Activated naive CD4-positive, alpha-beta T cell treated with anti-CD3 and anti-CD28 coated beads, Interleukin-2, amount 50 U/mL, for 72 hours (primary cell): ENCODE measurements around the gene C10orf67. TPM values are rescaled to one million over a fixed set of nuclear protein-coding genes. Genes with fewer than 3 reads are reported as not detected.

Source experiments
- ATAC-seq, 2 donors: fragments of 150-1000 bp; cut with Tn5 transposase; 2 replicates each; pipeline ENCODE4 v1.10.0; 2021; ENCODE audit warnings: mild to moderate bottlenecking in 2 of 2, moderate library complexity in 2 of 2
- DNase-seq, 2 donors: peaks; one replicate each; pipeline ENCODE4 v3.0.0; 2021 to 2022; ENCODE audit warnings: low spot score in 2 of 2
- H3K27ac Mint-ChIP-seq, 2 donors: one replicate each; pipeline ENCODE4 v1.8.0; 2022; ENCODE audit warnings: mild to moderate bottlenecking in 2 of 2, mixed read lengths in 2 of 2
- H3K36me3 Mint-ChIP-seq, 2 donors: one replicate each; pipeline ENCODE4 v1.8.0; 2022; ENCODE audit warnings: mixed read lengths in 2 of 2
- H3K9me3 Mint-ChIP-seq, 2 donors: one replicate each; pipeline ENCODE4 v1.8.0; 2022; ENCODE audit warnings: mixed read lengths in 2 of 2
- total RNA-seq, 2 donors: library from RNA; stranded (reverse); gene quantifications; one replicate each; pipeline ENCODE4 v1.2.3, GENCODE V29; 2022

The C10orf67 gene
- total RNA-seq, 2 donors from 2014 or later = 0.23 to 1.5 TPM

DNA sequence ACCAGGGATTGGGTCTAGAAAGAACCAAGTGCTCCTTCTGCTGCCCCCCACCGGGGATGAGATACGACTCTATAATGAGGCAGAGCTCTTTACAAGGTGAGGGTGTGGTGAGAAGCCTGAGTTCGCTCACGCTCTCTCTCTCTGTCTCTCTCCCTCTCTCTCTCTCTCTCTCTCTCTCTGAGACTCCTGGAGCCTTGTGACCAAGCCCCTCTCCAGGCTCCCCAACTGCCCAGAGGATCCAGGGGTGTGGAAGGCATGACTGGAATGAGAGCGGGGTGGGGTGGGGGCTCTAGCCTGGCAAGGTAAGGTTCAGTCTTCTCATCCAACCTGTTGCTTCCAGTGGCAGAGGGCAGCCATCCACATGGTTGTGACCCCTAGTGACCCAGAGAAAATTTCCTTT is 155.6 kb downstream of the C10orf67 start:
- H3K27ac Mint-ChIP-seq = no peak overlapping the region
- no peaks in the 10 kb centered on the region for H3K36me3 Mint-ChIP-seq
- H3K9me3 Mint-ChIP-seq = no peaks in the 10 kb centered on the region
- ATAC-seq (no peak), DNase-seq (no peak)

DNA sequence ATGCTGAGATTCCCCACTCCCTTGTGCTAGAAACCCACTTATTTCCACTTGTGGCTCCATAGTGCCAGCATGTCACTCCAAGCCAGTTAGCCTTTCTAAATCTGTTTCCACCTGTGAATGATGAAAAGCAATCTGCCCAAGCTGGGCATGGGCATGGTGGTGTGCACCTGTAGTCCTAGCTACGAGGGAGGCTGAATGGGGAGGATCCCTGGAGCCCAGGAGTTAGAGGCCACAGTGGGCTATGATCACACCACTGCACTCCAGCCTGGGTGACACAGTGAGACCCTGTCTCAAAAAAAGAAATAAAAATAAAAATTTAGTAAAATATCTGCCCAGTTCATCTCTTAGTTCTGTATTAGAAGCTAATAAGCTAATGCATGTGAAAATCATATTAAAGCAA is 157.4 kb downstream of the C10orf67 start:
- ATAC-seq = no peak
- Mint-ChIP-seq H3K36me3 (no peaks in the 10 kb centered on the region), H3K27ac (no peak overlapping the region), H3K9me3 (no peaks in the 10 kb centered on the region)
- no peak for DNase-seq

DNA sequence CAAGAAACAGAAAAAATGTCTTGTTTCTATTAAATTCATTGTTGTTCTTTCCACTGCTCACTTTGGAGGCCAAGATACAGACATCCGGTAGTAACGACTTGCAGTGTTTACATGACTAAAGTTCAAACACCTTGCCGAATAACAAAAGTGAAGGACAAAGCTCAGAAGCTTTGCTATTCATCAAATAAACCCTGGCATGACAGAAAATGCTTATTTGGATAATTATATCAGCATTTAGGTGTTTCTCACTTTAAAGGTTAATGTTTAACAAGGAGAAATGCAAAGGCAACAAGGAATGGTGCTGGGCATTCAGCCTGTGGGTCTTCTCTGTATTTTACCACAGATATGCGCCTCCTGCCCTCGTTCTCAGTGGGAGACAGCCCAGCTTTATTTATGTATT is 157.9 kb downstream of the C10orf67 start:
- ATAC-seq (no peak), DNase-seq (no peak)
- H3K27ac Mint-ChIP-seq = no peak overlapping the region
- H3K9me3 Mint-ChIP-seq = no peaks in the 10 kb centered on the region
- no peaks in the 10 kb centered on the region for H3K36me3 Mint-ChIP-seq

DNA sequence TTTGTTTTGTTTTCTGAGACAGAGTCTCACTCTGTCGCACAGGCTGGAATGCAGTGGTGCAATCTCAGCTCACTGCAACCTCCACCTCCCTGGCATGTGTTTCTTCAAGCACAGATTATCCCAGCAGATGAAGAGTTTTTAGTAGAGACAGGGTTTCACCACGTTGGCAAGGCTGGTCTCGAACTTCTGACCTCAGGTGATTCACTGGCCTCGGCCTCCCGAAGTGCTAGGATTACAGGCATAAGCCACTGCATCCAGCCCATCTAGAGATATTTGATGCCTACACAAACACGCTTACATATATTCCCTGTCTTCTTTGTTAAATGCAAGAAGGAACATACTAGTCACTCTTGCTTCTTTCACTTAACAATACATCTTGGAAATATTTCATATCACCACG is 158.4 kb downstream of the C10orf67 start:
- ATAC-seq = no peak
- H3K27ac Mint-ChIP-seq = no peak overlapping the region
- no peaks in the 10 kb centered on the region for H3K9me3 Mint-ChIP-seq
- H3K36me3 Mint-ChIP-seq = no peaks in the 10 kb centered on the region
- DNase-seq = no peak

DNA sequence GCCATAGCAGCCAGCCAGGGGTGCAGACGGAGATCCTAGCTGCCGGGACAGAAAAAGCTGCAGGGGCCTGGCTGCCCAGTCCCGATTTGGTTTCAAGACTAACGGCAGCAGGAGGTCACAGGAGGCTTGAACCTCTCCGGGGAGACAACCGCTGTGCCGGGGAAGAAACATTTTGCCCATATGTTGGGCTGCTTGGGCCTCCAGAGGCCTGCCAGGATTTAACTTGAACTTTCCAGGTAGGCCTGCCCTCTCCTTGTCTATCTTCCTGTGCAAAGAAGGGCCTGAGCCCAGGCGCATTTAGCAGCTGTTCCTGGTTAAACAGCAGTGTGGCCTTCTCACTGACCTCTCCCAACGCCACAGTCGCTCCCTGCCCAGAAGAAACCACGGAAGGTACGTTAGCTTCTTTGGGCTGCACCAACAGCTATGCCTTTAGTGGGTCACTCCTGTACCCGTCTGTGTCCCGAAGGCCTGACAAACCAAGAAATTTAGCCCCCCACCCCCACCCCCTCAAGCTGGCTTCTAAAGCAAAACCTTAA is 169.6 kb downstream of the C10orf67 start:
- Mint-ChIP-seq H3K27ac (no peak overlapping the region), H3K9me3 (no peaks in the 10 kb centered on the region), H3K36me3 (peaks cover 7 to 18% of the 10 kb centered on the region in 2 donors)
- no peak for ATAC-seq
- DNase-seq = no peak

DNA sequence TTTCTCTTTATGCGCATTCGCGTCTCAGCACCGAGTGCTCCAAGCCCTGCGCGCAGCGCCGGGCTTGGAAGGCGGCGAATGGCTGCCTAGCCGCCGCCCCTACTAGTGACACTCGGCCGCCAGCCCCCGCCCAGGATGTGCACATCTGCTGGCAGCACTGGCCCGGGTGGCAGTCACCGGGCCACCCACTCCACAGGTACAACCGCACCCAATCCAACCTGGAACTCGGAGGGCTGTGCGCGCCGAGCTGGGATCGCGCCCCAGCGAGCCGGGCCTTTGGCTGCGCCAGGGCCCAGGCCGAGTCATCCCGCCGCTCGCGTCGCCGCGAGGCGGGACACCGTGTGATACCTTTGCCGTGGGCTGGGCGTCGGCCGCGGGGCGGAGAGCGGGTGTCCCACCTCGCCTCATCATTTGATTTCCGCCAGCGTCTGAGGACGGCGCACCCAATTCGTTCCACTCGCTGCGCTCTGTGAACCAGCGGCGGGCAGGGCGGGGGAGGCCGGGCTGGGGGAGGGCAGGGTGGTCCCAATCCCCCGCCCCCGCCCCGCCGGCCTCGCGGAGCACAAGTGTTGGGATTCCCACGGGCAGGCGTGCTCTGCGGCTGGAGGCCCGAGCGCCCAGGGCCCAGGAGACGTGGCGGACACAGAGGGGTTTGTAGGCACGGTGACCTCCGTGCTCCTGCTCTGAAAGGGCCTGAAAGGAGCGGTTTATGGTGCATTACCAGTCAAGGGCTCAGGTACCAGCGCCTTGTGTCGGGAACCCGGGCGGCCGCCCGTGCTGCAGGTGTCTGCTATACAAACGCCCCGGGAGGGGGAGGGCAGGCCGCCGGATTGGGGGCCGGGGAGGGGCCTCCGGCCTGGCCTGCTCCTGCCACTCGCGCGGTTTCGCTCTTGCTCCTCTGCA is 170.3 kb downstream of the C10orf67 start:
- Mint-ChIP-seq H3K27ac (peak overlapping the region in 1 of 2 donors; percentile 60), H3K9me3 (no peaks in the 10 kb centered on the region), H3K36me3 (peaks cover 7 to 18% of the 10 kb centered on the region in 2 donors)
- ATAC-seq (no peak), DNase-seq (no peak)

DNA sequence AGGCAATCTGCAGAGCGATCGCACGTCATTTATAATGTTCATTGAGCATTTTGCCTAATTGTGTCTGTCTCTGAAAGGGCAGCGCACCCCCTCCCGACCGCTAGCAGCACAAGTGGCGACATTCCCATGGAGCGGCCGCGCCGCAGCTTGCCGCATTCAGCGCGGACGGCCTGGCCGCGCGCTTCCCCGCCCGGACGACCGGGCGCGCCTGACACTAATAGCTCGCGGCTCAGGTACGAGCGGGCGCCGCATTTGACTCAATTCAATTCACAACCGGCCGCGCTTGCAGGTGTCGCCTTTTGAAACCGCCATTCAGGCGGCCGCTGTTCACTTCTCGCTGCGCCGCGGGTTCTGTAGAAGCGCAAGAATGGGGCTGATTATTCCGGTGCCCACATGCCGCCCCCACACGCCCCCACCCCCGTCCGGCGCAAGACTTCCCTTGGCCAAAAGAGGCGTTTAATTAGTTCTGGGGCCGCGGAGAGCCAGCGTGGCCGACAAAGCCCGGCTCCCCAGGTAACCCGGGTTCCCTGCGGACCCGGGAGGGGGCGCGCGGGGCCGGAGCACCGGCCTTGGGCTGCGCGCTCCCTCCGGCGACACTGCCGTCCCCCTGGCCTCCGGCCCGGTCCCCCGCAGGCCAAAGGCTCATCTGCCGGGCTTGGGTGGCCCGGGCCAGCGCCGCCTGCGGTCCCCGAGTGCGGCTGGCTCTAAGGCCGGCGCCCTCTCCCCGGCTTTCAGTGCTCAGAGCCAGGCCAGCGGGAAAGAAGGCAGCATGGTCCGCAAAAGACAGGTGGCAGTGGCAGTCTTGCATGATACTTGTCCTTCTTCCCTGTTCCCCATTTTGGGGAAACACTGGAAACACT is 171.2 kb downstream of the C10orf67 start:
- DNase-seq (no peak), ATAC-seq (no peak)
- Mint-ChIP-seq H3K27ac (peak overlapping the region in 1 of 2 donors; percentile 60), H3K36me3 (peaks cover 7 to 18% of the 10 kb centered on the region in 2 donors), H3K9me3 (no peaks in the 10 kb centered on the region)

DNA sequence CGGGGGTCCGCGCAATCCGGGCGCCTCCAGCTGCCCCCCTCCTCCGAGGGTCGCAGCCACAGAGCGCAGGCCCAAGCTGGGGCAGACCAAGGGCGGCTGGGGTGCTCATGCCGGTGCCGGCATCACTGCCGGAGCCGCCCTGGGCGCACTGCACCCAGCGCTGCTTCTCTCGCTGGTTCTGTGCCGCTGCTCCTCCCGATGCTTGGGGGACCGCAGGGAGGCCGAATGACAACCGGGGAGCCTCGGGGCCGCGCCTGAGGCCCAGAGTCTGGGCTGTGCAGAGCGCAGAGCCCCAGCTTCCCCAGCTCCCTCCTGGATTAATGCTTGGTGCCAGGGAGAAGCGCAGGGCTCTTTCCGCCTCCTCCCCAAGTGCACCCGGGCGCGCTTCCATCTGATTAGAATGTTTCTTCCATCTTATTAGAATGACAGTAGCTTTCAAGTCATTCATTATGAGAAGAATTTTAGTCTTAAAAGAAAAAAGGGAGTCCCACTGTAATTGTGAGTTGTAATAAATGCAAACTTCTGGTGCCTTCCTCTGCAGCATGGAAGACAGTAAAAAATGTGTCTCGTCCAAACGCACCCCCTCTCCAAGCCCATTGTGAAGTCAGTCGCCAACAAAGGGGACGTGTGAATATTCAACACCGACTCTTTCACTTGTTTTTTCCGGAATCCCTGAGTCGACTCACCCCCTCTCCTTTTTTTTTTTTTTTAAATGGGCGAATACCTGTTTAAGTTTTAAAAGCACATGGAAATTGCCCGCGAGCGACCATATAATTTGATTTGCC is 172.0 kb downstream of the C10orf67 start:
- no peak overlapping the region for H3K27ac Mint-ChIP-seq
- H3K9me3 Mint-ChIP-seq = no peaks in the 10 kb centered on the region
- H3K36me3 Mint-ChIP-seq = peaks cover 7 to 18% of the 10 kb centered on the region in 2 donors
- ATAC-seq (no peak), DNase-seq (no peak)

DNA sequence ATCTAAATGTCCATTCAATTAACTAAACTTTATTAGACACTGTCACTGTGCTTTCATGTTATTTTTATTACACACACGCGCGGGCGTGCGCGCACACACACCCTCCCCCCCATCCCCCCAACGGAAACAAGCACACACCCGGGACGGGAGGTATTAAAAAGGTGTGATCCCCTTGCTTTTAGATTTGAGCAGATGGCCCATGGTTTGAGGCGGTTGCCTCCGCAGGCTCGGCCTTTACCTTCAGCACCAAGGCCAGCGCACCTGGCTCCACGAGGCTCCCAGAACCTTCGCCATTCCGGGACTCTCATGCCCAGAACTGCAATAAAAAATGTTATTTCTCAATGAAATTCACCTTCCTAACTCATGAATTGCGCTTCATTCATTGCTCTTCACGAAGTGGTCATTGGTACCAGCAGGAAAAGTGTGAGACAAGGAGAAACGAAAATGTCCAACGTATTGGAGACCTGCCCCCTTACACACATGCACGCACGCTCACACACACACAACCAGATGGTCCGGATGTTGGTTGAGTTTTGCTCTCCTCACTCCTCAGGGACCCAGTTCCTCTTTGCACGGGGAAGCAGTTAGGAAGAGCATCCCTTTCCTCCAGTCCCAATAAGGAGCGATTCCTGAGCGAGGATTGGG is 173.2 kb downstream of the C10orf67 start:
- Mint-ChIP-seq H3K36me3 (peaks cover 7 to 18% of the 10 kb centered on the region in 2 donors), H3K27ac (no peak overlapping the region), H3K9me3 (no peaks in the 10 kb centered on the region)
- DNase-seq = no peak
- ATAC-seq = no peak

DNA sequence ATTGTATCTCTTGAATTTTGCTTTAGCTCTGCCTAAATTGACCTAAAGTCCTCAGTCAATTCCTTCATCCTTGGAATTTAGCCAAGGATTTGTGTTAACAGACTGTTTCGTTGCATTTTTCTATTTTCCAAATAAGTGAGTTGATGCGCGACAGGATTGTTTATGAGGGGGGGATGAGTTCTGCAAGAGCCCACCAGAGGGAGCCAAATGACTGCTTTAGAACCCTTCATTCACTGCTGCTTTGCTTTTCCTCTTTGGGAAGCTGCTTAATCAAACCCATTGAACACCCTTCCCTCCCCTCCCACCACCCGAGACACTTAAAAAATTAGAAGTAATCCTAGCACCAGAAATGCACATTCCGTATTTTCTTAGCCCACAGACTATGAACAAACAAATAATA is 186.2 kb downstream of the C10orf67 start:
- Mint-ChIP-seq H3K9me3 (no peaks in the 10 kb centered on the region), H3K36me3 (no peaks in the 10 kb centered on the region), H3K27ac (no peak overlapping the region)
- ATAC-seq (peak; percentile 57 to 78), DNase-seq (peak in 1 of 2 donors; percentile 32)

DNA sequence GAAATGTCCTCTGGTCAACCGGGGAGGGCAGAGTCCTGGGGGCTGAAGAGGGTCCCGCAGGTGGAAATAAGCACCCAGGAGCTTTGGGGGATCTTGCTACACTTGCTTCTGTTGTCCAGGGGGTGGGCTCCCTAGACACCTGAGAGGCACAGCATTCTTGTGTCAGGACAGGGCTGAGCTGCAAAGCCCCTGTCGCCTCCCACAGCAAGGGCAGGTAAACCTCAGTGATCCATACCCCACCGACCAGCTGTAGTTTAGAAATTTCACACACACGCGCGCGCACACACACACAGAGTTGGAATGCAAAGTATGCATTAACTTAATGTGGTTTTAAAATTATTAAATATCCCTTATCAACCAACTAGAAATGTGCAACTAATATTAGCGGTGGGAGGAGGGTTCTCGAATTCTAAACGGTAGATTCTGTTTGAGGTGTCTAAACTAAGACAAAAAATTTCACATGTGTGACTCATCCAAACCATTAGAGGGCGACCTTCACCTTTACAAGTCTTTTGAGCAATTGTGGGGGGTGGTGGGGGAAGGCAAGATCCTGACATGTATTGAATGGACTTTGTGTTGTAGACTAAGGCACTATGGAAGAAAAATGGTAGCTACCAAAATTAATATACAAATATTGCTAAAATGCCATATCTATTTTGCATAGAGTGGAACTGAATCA is 186.8 kb downstream of the C10orf67 start:
- Mint-ChIP-seq H3K27ac (no peak overlapping the region), H3K36me3 (no peaks in the 10 kb centered on the region), H3K9me3 (no peaks in the 10 kb centered on the region)
- DNase-seq (no peak), ATAC-seq (peak; percentile 48 to 52)

DNA sequence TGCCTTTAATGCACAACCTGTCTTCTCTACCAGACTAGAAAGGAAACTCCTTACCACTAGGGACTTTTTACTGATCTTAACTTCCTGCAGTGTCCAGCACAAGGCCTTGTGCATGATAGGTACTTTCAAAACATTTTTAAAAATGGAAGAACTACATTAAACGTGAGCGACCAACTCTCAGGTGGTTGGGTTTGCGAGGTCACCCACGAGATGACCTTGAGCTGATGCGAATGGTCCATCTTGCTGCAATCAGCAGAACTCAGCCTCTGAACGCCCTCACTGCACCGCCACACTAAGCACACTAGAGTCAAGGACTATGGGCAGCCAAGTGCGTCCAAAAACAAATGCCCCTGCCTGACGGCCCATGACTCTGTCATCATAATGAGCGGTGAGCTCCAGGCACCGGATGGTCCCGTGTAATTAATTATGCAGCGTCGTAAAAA is 187.3 kb downstream of the C10orf67 start:
- Mint-ChIP-seq H3K9me3 (no peaks in the 10 kb centered on the region), H3K27ac (no peak overlapping the region), H3K36me3 (no peaks in the 10 kb centered on the region)
- no peak for ATAC-seq
- DNase-seq = no peak

DNA sequence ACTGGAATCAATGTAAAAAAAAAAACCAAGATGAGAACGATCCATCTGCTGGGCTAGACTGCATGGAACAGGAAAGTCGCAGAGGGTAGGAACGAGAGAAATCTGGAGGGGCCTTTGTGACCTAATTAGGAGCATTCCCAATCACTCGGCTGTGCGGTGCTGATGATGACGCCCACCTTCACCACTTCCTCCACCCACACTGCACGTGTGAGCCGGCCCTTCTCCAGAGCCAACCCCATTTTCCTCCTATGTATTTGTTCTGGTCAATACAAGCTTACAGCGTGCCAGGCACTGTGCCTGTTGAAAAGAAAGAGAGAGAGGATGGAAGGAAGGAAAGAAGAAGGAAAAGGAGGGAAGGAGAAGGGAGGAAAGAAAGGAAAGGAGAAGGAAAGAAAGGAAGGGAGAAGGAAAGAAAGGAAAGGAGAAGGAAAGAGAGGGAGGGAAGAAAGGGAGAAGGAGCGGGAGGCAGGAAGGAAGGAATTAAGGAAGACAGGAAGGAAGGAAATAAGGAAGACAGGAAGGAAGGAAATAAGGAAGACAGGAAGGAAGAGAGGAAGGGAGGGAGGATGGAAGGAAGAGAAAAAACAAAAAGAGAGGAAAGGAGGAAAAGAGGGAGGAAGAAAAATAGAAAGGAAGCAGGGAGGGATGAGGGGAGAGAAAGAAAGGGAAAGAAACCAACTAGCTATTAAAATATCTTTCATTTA is 188.0 kb downstream of the C10orf67 start:
- no peaks in the 10 kb centered on the region for H3K36me3 Mint-ChIP-seq
- DNase-seq (no peak), ATAC-seq (no peak)
- H3K27ac Mint-ChIP-seq = no peak overlapping the region
- no peaks in the 10 kb centered on the region for H3K9me3 Mint-ChIP-seq

DNA sequence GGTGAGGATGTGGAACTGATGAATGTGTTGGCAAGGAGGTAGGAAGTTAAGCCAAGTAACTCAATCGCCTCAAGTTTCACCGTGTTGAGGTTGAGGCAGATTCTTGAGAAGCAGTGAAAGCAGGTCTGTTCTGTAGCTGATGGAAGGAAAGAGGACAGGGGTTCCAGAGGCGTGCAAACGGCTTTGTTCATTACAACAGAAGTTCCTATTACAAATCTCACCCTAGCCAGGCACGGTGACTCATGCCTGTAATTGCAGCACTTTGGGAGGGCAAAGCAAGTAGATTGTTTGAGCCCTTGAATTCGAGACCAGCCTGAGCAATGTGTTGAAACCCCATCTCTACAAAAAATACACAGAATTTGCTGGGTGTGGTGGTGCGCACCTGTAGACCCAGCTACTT is 189.4 kb downstream of the C10orf67 start:
- H3K9me3 Mint-ChIP-seq = no peaks in the 10 kb centered on the region
- no peak overlapping the region for H3K27ac Mint-ChIP-seq
- no peaks in the 10 kb centered on the region for H3K36me3 Mint-ChIP-seq
- ATAC-seq (no peak), DNase-seq (no peak)
